Measurements from ENCODE around the gene GNL1. TPM values are rescaled to one million over a fixed set of nuclear protein-coding genes. Genes with fewer than 3 reads are reported as not detected.

The GNL1 gene
- total and polyA plus RNA-seq, 9 of the 15 experiments (the other 6 are each of a cell fraction or from before 2014, with no cell fraction given): 0.73 to 112 (median 58.0) TPM

GRCh38 chr6:30571075-30571761 is 14.9 kb upstream of the GNL1 start, which contains the start of gene ABCF1 (continued):
- TF ChIP-seq SPI1 (IDR thresholded peaks at IDR 0.05; ENCODE audit: borderline replicate concordance, low read depth, low read length) (no peak), FOSL1 (tag; conservative IDR thresholded peaks at IDR 0.05) (peak; percentile 57; the same call in 1 of the 2 replicates), SP2 (IDR thresholded peaks at IDR 0.05; ENCODE audit: extremely low read depth, low read depth, low read length, poor library complexity, severe bottlenecking) (no peak), STAT5B (CRISPR knock-in tag; IDR thresholded peaks at IDR 0.05) (no peak), GTF2F1 (IDR thresholded peaks at IDR 0.05; ENCODE audit: low read depth, low read length) (0 out of 2 replicates have a peak, but pooled peaks have one; percentile 74), HSF4 (CRISPR knock-in tag; IDR thresholded peaks at IDR 0.05; ENCODE audit: borderline replicate concordance) (no peak), SMARCC2 (IDR thresholded peaks at IDR 0.05; ENCODE audit: low read depth) (0 out of 2 replicates have a peak, but pooled peaks have one; percentile 22), STAT5A (IDR thresholded peaks at IDR 0.05; ENCODE audit: borderline replicate concordance, low read length) (no peak), POU5F1 (IDR thresholded peaks at IDR 0.05; ENCODE audit: borderline replicate concordance, low read depth, low read length, partially characterized antibody) (no peak), ZNF436 (CRISPR knock-in tag; IDR thresholded peaks at IDR 0.05) (no peak), OTX1 (CRISPR knock-in tag; IDR thresholded peaks at IDR 0.05) (peak; percentile 94), HDAC8 (tag; IDR thresholded peaks at IDR 0.05) (0 out of 2 replicates have a peak, but pooled peaks have one; percentile 62), RAD21 (CRISPR knock-in tag; conservative IDR thresholded peaks at IDR 0.05 in 1 of 2, IDR thresholded peaks at IDR 0.05 in 1 of 2) (no peak), CREB3L1 (IDR thresholded peaks at IDR 0.05; ENCODE audit: borderline replicate concordance, low read depth) (peak; percentile 94), TCF7L2 (IDR thresholded peaks at IDR 0.05; ENCODE audit: low read depth, low read length) (no peak), MYBL2 (IDR thresholded peaks at IDR 0.05; ENCODE audit: low read depth) (no peak), MYBL2 (CRISPR knock-in tag; IDR thresholded peaks at IDR 0.05; ENCODE audit: borderline replicate concordance) (no peak), NCOR1 (IDR thresholded peaks at IDR 0.05) (peak; percentile 48), ZBTB43 (CRISPR knock-in tag; IDR thresholded peaks at IDR 0.05) (peak; percentile 85; the same call in 1 of the 2 replicates), ZNF41 (CRISPR knock-in tag; conservative IDR thresholded peaks at IDR 0.05) (peak; percentile 61; the same call in 1 of the 2 replicates), ASH1L (IDR thresholded peaks at IDR 0.05; ENCODE audit: borderline replicate concordance, low read depth, partially characterized antibody) (no peak)
- TF ChIP-seq, protein P1, sequence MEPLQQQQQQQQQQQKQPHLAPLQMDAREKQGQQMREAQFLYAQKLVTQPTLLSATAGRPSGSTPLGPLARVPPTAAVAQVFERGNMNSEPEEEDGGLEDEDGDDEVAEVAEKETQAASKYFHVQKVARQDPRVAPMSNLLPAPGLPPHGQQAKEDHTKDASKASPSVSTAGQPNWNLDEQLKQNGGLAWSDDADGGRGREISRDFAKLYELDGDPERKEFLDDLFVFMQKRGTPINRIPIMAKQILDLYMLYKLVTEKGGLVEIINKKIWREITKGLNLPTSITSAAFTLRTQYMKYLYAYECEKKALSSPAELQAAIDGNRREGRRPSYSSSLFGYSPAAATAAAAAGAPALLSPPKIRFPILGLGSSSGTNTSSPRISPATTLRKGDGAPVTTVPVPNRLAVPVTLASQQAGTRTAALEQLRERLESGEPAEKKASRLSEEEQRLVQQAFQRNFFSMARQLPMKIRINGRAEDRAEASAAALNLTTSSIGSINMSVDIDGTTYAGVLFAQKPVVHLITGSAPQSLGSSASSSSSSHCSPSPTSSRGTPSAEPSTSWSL (CRISPR knock-in tag; IDR thresholded peaks at IDR 0.05; ENCODE audit: borderline replicate concordance): peak; percentile 93; the same call in 1 of the 2 replicates
- TF ChIP-seq, protein P2, sequence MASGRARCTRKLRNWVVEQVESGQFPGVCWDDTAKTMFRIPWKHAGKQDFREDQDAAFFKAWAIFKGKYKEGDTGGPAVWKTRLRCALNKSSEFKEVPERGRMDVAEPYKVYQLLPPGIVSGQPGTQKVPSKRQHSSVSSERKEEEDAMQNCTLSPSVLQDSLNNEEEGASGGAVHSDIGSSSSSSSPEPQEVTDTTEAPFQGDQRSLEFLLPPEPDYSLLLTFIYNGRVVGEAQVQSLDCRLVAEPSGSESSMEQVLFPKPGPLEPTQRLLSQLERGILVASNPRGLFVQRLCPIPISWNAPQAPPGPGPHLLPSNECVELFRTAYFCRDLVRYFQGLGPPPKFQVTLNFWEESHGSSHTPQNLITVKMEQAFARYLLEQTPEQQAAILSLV (tag; IDR thresholded peaks at IDR 0.05): no peak

All from K562 (cell line).